Esophagus muscularis mucosa (tissue), 4 donors: ENCODE data around the gene FOSL2. TPM values are rescaled to one million over a fixed set of nuclear protein-coding genes. Genes with fewer than 3 reads are reported as not detected.
A peak's percentile ranks its signal among the peaks of the same experiment; 100 is the strongest.

ENCODE experiments used
- DNase-seq: peaks from one replicate; pipeline ENCODE4 v3.0.0-alpha.2; 2017; ENCODE audit errors: extremely low spot score
- H3K27ac ChIP-seq, 4 donors: fragments of 200-600 bp; sonication (generic); replicated peaks in 1 of 4; 1 replicate in 3 of 4; 2 replicates in 1 of 4; pipeline ENCODE4 v1.5.1; 2016 to 2019; ENCODE audit warnings: mild to moderate bottlenecking in 1 of 4
- H3K27me3 ChIP-seq, 4 donors: fragments of 200-600 bp; sonication (generic); one replicate each; pipeline versions ENCODE4 v1.5.1 to v1.6.0; 2016 to 2019
- H3K36me3 ChIP-seq, 4 donors: fragments of 200-600 bp; sonication (generic); one replicate each; pipeline ENCODE4 v1.5.1; 2016 to 2019
- H3K4me1 ChIP-seq, 4 donors: fragments of 200-600 bp; sonication (generic); one replicate each; pipeline ENCODE4 v1.5.1; 2016 to 2019
- H3K4me3 ChIP-seq, 4 donors: fragments of 200-600 bp; sonication (generic); 1 replicate in 2 of 4; 2 replicates in 2 of 4; pipeline ENCODE4 v1.5.1; 2016 to 2019; ENCODE audit warnings: mild to moderate bottlenecking in 4 of 4, moderate library complexity in 1 of 4
- H3K9me3 ChIP-seq, 4 donors: fragments of 200-600 bp; sonication (generic); 1 replicate in 3 of 4; 2 replicates in 1 of 4; pipeline ENCODE4 v1.5.1; 2016 to 2019
- CTCF ChIP-seq, 3 experiments: fragments of 200-600 bp in 2 of 3; fragments of 450-650 bp in 1 of 3; sonication (generic) in 2 of 3; IDR thresholded peaks; one replicate each; pipeline ENCODE4 v1.5.1; 2017 to 2019; ENCODE audit warnings: antibody characterized with exemption in 3 of 3, mild to moderate bottlenecking in 2 of 3, moderate library complexity in 1 of 3
- EP300 ChIP-seq: sonication (generic); formaldehyde crosslinking; IDR thresholded peaks from one replicate; pipeline ENCODE4 v1.6.1; 2017; ENCODE audit warnings: antibody characterized with exemption
- POLR2A ChIP-seq: fragments of 450-650 bp; IDR thresholded peaks from one replicate; pipeline ENCODE4 v1.6.1; 2017; ENCODE audit warnings: antibody characterized with exemption, moderate library complexity, mild to moderate bottlenecking, low read depth
- POLR2AphosphoS5 ChIP-seq, 2 donors: sonication (generic); formaldehyde crosslinking; IDR thresholded peaks; one replicate each; pipeline ENCODE4 v1.6.1; 2017; ENCODE audit warnings: antibody characterized with exemption in 2 of 2
- WGBS: methylation state at CpG from one replicate; pipeline ENCODE4 v1.1.5; 2018; 5-methylcytosine and 5-hydroxymethylcytosine counted together
- intact Hi-C: fragments of 100-400 bp; cut with DNase I; formaldehyde crosslinking; loops from one replicate; pipeline ENCODE4 v1.15.1; 2023
- total RNA-seq, 4 donors: library from RNA; depleted of rRNA; stranded (reverse); fragments of >200 nt; gene quantifications; one replicate each; pipeline versions ENCODE4 v1.1.0 to v1.2.1, GENCODE V29; 2016

Gene FOSL2
- total RNA-seq, 4 donors from 2014 or later: 68.9 to 332 (median 176) TPM

- H3K4me1 ChIP-seq: peaks cover 41 to 80% (median 69%) of the 10 kb centered on the region in 4 donors
- 94% methylated on average over 13 of the region's 27 CpGs for WGBS
- no peak for TF ChIP-seq POLR2A
- no peak for TF ChIP-seq CTCF (IDR thresholded peaks at IDR 0.05)
- no peak for TF ChIP-seq EP300
- TF ChIP-seq POLR2AphosphoS5 (IDR thresholded peaks at IDR 0.05): peak in 1 of 2 donors; percentile 13
- H3K9me3 ChIP-seq: no peaks in the 10 kb centered on the region
- DNase-seq: no peak
- no peaks in the 10 kb centered on the region for H3K27me3 ChIP-seq
- peaks cover 75 to 100% (median 96%) of the 10 kb centered on the region in 4 donors for H3K36me3 ChIP-seq
- no peak overlapping the region for H3K4me3 ChIP-seq
- intact Hi-C loops: no loop called here
- H3K27ac ChIP-seq: peak overlapping the region in 1 of 4 donors; percentile 25
Observed at GRCh38 chr2:28411956-28412609, 19.4 kb downstream of the FOSL2 start.

- TF ChIP-seq EP300 (no peak), POLR2A (no peak), POLR2AphosphoS5 (IDR thresholded peaks at IDR 0.05) (no peak), CTCF (IDR thresholded peaks at IDR 0.05) (no peak)
- Histone ChIP-seq H3K27ac (peak overlapping the region in 3 of 4 donors; percentile 25 to 46 (median 36)), H3K36me3 (peaks cover 69 to 100% (median 94%) of the 10 kb centered on the region in 4 donors), H3K9me3 (no peaks in the 10 kb centered on the region), H3K27me3 (no peaks in the 10 kb centered on the region), H3K4me1 (peaks cover 35 to 74% (median 62%) of the 10 kb centered on the region in 4 donors), H3K4me3 (no peak overlapping the region)
- WGBS: 88% methylated on average over 6 of the region's 6 CpGs
- DNase-seq: no peak
- intact Hi-C loops: no loop called here
Observed at GRCh38 chr2:28412625-28413151, 20.0 kb downstream of the FOSL2 start.

GRCh38 chr2:28413152-28413898, 20.7 kb downstream of the FOSL2 start:
- TF ChIP-seq EP300: no peak
- TF ChIP-seq POLR2AphosphoS5 (IDR thresholded peaks at IDR 0.05): peak; percentile 32 to 58
- peak in 1 of 3 experiments; percentile 21 for TF ChIP-seq CTCF (IDR thresholded peaks at IDR 0.05)
- TF ChIP-seq POLR2A: no peak
- 67% methylated on average over 20 of the region's 20 CpGs for WGBS
- intact Hi-C loops: no loop called here
- Histone ChIP-seq H3K36me3 (peaks cover 63 to 99% (median 94%) of the 10 kb centered on the region in 4 donors), H3K9me3 (no peaks in the 10 kb centered on the region), H3K4me1 (peaks cover 35 to 67% (median 56%) of the 10 kb centered on the region in 4 donors), H3K27ac (peak overlapping the region in 3 of 4 donors; percentile 25 to 46 (median 36)), H3K27me3 (no peaks in the 10 kb centered on the region), H3K4me3 (no peak overlapping the region)
- no peak for DNase-seq

GRCh38 chr2:28413899-28414295, 21.2 kb downstream of the FOSL2 start:
- WGBS: 57% methylated on average over 7 of the region's 7 CpGs
- intact Hi-C loops: no loop called here
- Histone ChIP-seq H3K9me3 (no peaks in the 10 kb centered on the region), H3K27ac (peak overlapping the region in 3 of 4 donors; percentile 12 to 46 (median 36)), H3K4me1 (peaks cover 35 to 62% (median 51%) of the 10 kb centered on the region in 4 donors), H3K4me3 (no peak overlapping the region), H3K36me3 (peaks cover 57 to 97% (median 90%) of the 10 kb centered on the region in 4 donors), H3K27me3 (no peaks in the 10 kb centered on the region)
- DNase-seq: no peak
- TF ChIP-seq CTCF (IDR thresholded peaks at IDR 0.05) (peak in 1 of 3 experiments; percentile 1), EP300 (no peak)
